Esophagus muscularis mucosa (tissue), 4 donors: ENCODE results near the gene TMEM141.

Source experiments
- CTCF ChIP-seq, 3 experiments: fragments of 200-600 bp in 2 of 3; fragments of 450-650 bp in 1 of 3; sonication (generic) in 2 of 3; IDR thresholded peaks; one replicate each; pipeline ENCODE4 v1.5.1; 2017 to 2019; ENCODE audit warnings: antibody characterized with exemption in 3 of 3, mild to moderate bottlenecking in 2 of 3, moderate library complexity in 1 of 3
- EP300 ChIP-seq: sonication (generic); formaldehyde crosslinking; IDR thresholded peaks from one replicate; pipeline ENCODE4 v1.6.1; 2017; ENCODE audit warnings: antibody characterized with exemption
- POLR2A ChIP-seq: fragments of 450-650 bp; IDR thresholded peaks from one replicate; pipeline ENCODE4 v1.6.1; 2017; ENCODE audit warnings: antibody characterized with exemption, moderate library complexity, mild to moderate bottlenecking, low read depth
- POLR2AphosphoS5 ChIP-seq, 2 donors: sonication (generic); formaldehyde crosslinking; IDR thresholded peaks; one replicate each; pipeline ENCODE4 v1.6.1; 2017; ENCODE audit warnings: antibody characterized with exemption in 2 of 2

DNA sequence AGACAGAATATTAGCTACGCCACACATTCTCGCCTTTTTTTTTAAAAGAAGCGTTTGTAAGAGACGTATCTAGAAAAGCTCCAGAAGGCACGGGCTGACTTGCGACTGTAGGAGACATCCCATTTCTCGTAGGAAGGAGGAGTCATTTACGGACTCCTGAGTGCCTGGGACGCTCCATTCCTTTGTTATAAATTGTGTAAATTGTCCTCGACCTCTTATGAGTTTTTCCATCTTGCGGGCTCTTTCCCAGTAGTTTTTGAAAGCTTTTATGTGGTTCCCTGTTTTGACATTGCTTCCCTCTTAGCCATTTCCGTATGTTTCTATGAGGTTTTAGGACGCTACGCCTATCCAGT is 17.6 kb downstream of the TMEM141 start:
- TF ChIP-seq CTCF (IDR thresholded peaks at IDR 0.05) (no peak), POLR2A (no peak), EP300 (no peak), POLR2AphosphoS5 (IDR thresholded peaks at IDR 0.05) (no peak)
